WERI-Rb-1 (cell line): ENCODE results near the gene TIPIN.
"Not testable (repeated sequence)": the region's sequence is repeated elsewhere in the genome, so short reads cannot be mapped to it uniquely, and the experiment has no call there.

Source experiments
- DNase-seq: peaks from one replicate; pipeline ENCODE4 v3.0.0-alpha.2; 2020
- H3K27ac ChIP-seq: fragments of 250-450 bp; sonication (Bioruptor Pico); 2 replicates; pipeline ENCODE4 v1.5.1; 2020; ENCODE audit warnings: mild to moderate bottlenecking, moderate library complexity
- H3K27me3 ChIP-seq: fragments of 250-450 bp; sonication (Bioruptor Pico); 2 replicates; pipeline ENCODE4 v1.5.1; 2021; ENCODE audit warnings: mild to moderate bottlenecking, low read depth, moderate library complexity; ENCODE audit not compliant: insufficient read depth, severe bottlenecking
- H3K36me3 ChIP-seq: fragments of 250-450 bp; sonication (Bioruptor Pico); 2 replicates; pipeline ENCODE4 v1.5.1; 2020; ENCODE audit warnings: mild to moderate bottlenecking, moderate library complexity
- H3K4me3 ChIP-seq: 2 replicates; pipeline ENCODE4 v1.5.1; 2011; ENCODE audit warnings: low read depth, mild to moderate bottlenecking, control low read depth, low read length
- H3K9me3 ChIP-seq: fragments of 250-450 bp; sonication (Bioruptor Pico); 2 replicates; pipeline ENCODE4 v1.5.1; 2021; ENCODE audit warnings: mild to moderate bottlenecking, moderate library complexity; ENCODE audit not compliant: severe bottlenecking
- CTCF ChIP-seq: IDR thresholded peaks from 2 replicates; pipeline ENCODE4 v1.5.1; 2011; ENCODE audit warnings: low read depth, mild to moderate bottlenecking, control low read depth, inconsistent platforms, low read length

TIPIN gene

GRCh38 chr15:66323312-66323928 is 33.1 kb downstream of the TIPIN start:
- H3K27ac ChIP-seq: no peak overlapping the region
- DNase-seq: no peak
- H3K36me3 ChIP-seq: peaks cover 76% of the 10 kb centered on the region
- no peak overlapping the region for H3K4me3 ChIP-seq
- H3K27me3 ChIP-seq: no peaks in the 10 kb centered on the region
- TF ChIP-seq CTCF: no peak
- no peaks in the 10 kb centered on the region for H3K9me3 ChIP-seq

DNA sequence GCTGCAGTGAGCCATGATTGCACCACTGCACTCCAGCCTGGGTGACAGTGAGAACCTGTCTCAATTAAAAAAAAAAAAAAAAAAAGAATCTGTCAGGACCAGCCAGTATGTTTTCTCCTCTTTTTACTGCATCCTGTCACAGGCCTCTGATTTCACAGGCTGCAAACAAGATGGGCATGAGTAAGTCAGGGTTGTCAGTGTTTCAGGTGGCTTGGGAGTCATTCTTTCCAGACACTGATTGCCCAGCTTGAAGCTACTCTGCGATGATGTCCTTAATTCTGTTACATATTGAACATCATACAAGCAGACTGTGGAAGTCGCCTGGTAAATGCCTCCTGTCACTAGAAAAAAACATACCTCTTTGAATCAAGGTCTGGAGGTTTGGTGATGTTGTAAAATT is 44.3 kb downstream of the TIPIN start:
- no peak overlapping the region for H3K4me3 ChIP-seq
- TF ChIP-seq CTCF: no peak
- DNase-seq: no peak
- H3K27ac ChIP-seq: no peak overlapping the region
- H3K36me3 ChIP-seq: peaks cover 32% of the 10 kb centered on the region
- no peaks in the 10 kb centered on the region for H3K9me3 ChIP-seq
- H3K27me3 ChIP-seq: no peaks in the 10 kb centered on the region

GRCh38 chr15:66310786-66311185 is 45.7 kb downstream of the TIPIN start:
- H3K27me3 ChIP-seq: no peaks in the 10 kb centered on the region
- TF ChIP-seq CTCF: no peak
- no peak overlapping the region for H3K27ac ChIP-seq
- no peak overlapping the region for H3K4me3 ChIP-seq
- no peaks in the 10 kb centered on the region for H3K9me3 ChIP-seq
- H3K36me3 ChIP-seq: peaks cover 32% of the 10 kb centered on the region
- no peak for DNase-seq

DNA sequence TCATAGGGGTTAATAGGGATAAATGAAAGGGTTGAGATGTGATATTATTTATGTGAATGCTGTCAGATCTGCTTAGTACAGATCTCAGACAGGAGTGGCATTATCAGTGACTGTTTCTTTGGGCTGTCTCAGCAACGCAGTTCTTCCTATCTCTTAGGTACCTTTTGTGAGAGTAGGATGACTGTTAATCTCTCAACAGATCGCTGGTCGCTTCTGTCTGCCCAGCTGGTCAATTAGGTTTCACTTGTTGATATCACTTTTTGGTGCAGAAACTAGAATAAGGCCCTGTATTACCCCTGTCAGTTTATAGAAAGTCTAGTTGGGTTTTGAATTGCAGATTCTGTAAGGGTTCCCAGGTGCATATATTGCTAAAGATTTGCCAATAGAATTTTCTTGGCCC is 46.7 kb downstream of the TIPIN start:
- no peaks in the 10 kb centered on the region for H3K27me3 ChIP-seq
- no peak overlapping the region for H3K27ac ChIP-seq
- H3K9me3 ChIP-seq: no peaks in the 10 kb centered on the region
- H3K36me3 ChIP-seq: peaks cover 26% of the 10 kb centered on the region
- DNase-seq: no peak
- no peak overlapping the region for H3K4me3 ChIP-seq
- TF ChIP-seq CTCF: no peak

DNA sequence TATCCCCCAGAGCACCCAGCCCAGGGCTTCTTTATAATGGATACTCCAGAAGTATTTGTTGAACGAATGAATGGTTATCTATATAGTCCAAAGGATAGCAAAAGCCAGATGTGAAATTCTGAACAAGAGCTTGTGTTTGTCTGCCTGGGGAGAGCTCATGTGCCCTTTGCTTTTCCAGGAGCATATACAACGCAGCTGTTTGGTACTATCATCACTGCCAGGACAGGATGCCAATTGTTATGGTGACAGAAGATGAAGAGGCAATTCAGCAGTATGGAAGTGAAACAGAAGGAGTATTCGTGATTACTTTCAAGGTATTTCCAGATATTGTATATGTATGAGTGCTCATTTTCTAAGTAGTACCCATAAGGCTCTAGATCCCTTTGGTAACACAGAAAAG is 48.0 kb downstream of the TIPIN start:
- H3K9me3 ChIP-seq: no peaks in the 10 kb centered on the region
- TF ChIP-seq CTCF: no peak
- H3K27me3 ChIP-seq: no peaks in the 10 kb centered on the region
- H3K4me3 ChIP-seq: no peak overlapping the region
- peaks cover 21% of the 10 kb centered on the region for H3K36me3 ChIP-seq
- no peak for DNase-seq
- H3K27ac ChIP-seq: no peak overlapping the region

- no peak for DNase-seq
- H3K9me3 ChIP-seq: no peaks in the 10 kb centered on the region
- no peak overlapping the region for H3K4me3 ChIP-seq
- H3K27me3 ChIP-seq: no peaks in the 10 kb centered on the region
- no peak overlapping the region for H3K27ac ChIP-seq
- no peak for TF ChIP-seq CTCF
- H3K36me3 ChIP-seq: peaks cover 9% of the 10 kb centered on the region
Observed at GRCh38 chr15:66306381-66306780, 50.1 kb downstream of the TIPIN start.

- H3K9me3 ChIP-seq, H3K27ac ChIP-seq, H3K4me3 ChIP-seq, DNase-seq, H3K36me3 ChIP-seq, H3K27me3 ChIP-seq: not testable (repeated sequence)
Observed at GRCh38 chr15:66304425-66304824, 52.1 kb downstream of the TIPIN start.
